ENCODE data around the gene NR3C2.

The NR3C2 gene

DNA sequence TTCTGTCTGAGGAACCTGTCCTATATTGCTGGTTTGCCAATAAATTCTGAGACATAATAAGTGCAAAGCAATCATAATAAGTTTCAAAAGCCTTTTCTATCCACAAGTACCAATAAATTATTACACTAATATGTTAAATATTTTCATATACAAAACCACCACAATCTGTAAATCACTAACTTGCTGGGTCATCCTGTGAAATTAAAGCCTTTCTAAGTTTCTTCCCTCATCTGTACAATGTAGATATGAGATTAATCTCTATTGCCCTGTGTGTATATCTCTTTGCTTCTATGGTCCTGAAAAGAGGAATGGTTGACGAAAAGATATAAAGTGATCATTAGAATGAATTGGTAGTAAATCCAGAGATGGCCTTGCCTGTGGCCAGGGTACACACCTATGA lies 231.6 kb downstream of the NR3C2 start:
- FAIRE-seq, result no peak

DNA sequence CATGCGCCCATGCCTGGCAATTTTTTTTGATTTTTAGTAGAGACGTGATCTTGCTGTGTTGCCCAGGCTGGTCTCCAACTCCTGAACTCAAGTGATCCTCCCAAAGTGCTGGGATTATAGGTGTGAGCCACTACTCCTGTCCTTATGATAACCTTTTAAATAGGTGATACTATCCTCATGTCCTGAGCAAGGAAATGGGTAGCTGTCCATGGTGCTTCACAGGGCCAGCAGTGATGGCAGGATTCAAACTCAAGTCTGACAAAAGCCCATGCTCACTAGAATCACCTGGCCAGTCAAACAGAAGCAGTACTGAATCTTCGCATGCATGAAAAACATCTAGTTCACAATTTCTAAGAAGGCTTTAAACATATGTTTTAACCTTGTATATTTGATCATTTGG lies 235.1 kb downstream of the NR3C2 start:
- FAIRE-seq, result no peak

DNA sequence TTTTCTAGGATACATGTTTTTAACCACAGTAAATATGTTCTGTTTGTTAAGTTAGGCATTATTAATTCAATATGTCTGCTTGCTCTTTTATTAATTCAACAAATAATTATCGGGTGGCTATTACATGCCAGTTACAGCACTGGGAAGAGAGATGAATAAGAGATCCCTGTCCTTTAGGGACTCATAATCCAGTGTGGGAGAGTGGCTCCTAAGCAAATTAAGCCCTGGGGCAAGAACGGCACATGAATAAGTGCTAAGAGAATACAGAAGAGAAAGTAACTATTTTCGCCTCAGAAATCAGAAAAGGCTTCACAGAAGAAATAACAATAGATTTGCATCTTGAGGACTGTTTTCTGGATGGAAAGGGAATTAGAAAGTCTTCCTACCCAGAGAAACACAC lies 236.7 kb downstream of the NR3C2 start:
- no peak for FAIRE-seq

DNA sequence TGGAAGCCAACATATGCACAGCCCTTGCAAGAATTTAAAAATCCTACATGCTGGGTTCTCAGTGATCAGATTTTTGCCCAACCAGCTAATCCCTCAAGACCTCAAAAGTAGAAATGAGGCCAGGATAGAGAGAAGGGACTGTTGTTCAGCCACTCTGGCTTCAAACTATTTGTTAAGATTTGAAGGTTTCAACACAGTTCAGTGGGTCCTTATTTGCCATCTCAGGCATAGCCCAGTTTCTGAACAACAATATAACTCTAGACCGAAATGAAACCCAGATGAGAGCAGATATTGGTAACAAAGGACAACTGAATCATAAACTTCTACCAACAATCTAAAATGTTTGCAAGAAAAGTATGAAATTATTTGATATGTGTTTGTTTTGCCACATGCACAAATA lies 237.3 kb downstream of the NR3C2 start:
- FAIRE-seq, result no peak

DNA sequence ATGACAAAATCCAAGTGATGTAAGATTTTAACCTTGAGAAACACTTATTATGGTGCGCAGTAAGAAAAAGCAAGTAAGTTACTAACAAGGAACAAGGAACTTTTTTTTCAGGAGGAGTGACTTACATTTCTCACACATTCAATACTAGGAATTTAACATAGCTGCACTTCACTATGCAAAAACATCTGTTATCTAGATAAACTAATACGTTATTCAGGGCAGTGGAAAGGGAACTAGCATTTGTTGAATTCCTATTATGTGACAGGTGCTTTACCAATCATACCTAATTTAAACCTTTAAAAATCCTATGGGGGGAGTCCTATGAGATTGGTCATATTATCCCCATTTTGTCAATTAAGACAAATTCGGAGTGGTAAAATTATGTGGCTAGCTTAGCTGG lies 238.0 kb downstream of the NR3C2 start:
- FAIRE-seq, result no peak

DNA sequence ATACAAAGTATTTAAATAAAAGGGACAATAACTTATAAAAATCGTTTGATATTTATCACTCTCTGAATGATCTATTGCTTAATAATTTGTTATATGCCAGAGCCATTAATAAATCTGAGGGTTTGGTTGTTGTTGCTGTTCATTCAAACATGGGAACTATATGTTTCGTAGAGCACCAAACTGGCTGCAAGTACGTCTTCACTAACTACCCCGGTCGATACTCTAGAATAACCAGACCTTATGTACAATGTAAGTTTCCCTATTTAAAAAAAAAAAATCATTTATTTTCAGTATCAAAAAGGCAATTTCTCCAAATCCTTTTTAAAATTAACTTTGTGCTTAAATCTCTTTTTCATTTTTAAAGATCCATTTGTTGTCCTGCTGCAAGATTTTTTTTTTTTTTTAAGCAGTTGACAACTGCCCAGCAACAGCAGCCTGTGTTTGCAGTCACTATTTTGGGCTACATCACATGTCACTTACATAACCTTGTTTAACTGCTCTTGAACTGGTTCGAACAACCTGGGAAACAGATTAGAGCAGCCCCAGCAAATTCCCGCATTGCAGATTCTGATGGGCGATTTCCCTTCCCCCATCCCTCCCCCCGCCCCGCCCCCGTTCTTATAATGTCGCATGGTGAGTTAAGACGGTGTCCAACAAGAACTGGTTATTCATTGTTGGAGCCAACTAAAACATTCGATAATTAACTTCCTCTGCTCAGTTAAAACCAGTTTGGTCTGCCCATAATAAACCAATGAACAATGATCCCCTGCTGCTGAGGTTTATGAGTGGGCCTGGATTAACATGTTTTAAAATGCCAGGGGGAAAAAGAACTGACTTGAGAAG lies 238.9 kb downstream of the NR3C2 start:
- peak; percentile 100 for FAIRE-seq

DNA sequence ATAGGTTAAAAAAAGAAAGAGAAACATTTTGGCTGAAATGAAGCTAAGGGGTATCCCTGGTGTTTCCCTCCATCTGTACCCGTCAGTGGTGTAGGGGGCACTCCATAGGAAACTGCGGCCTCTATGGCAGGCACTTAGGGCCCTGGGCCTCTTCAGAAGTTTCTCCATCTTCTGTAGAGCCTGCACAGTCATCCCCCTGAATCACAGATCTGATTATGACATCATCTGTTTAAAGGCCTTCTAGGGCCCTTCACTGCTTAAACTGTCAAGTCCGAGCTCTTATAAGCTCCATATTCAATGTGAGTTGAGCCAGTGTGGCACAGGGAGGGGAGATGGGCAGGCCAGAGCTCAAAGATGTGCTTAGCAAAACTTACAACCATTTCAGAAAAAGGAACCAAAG lies 241.3 kb downstream of the NR3C2 start:
- FAIRE-seq, result no peak

DNA sequence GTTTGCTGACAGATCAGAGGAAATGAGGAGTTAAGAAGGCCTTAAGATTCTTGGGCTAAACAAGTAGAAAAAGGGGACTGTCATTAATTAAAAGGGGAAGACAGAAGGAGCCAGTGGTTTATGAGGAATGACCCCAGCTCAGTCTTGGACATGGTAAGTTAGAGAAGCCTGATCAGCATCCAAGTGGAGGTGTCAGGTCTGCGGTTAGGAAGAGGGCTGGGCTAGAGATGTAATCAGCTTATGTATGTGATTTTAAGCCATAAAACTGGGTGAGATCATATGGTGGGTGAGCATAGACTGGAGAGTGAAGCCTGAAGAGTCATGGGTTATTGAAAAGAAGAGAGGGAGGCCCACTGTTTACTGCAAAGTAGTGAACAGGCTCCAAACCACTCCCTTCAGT lies 246.1 kb downstream of the NR3C2 start:
- no peak for FAIRE-seq

DNA sequence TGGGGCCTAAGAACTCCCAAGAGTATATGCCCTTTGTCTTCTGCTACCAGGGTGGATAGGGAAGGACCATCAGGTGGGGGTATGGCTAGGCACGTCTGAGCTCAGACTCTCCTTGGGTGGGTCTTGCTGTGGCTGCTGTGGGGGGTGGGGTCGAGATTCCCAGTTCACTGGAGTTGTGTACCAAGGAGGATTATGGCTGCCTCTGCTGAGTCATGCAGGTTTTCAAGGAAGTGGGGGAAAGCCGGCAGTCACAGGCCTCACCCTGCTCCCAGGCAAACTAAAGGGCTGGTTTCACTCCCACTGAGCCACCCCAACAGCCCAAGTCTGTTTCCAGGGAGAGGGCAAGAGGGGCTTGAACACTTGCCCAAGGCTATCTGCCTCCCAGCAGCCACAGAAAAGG lies 249.7 kb downstream of the NR3C2 start:
- FAIRE-seq, result no peak

DNA sequence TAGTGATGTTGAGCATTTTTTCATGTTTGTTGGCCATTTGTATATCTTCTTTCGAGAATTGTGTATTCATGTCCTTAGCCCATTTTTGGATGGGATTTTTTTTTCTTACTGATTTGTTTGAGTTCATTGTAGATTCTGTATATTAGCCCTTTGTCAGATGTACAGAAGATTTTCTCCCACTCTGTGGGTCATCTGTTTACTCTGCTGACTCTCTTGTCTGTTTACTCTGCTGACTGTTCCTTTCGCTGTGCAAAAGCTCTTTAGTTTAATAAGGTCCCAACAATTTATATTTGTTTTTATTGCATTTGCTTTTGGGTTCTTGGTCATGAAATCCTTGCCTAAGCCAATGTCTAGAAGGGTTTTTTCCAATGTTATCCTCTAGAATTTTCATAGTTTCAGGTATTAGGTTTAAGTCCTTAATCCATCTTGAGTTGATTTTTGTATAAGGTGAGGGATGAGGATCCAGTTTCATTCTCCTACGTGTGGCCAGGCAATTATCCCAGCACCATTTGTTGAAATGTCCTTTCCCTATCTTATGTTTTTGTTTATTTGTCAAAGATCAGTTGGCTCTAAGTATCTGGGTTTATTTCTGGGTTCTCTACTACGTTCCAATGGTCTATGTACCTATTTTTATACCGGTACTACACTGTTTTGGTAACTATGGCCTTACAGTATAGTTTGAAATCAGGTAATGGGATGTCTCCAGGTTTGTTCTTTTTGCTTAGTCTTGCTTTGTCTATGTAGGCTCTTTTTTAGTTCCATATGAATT lies 254.6 kb downstream of the NR3C2 start:
- peak; percentile 55 for FAIRE-seq

DNA sequence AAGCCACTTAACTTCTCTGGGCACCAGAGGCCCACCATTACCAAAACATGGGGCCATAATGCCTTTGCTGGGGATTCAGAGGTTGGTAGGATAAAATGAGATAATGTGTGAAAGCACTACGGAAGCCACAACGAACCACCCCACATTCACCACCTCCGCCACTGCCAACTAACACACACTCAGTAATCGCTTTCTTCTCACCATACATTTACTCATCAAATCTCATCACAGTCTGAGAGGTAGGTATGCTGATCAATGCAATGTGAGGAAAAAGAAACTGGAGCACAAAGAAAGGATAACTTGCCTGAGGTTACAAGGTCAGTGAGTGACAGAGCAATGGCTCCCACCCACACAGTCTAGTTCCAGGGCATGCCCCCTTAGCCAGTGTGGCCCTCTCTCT lies 257.3 kb downstream of the NR3C2 start:
- FAIRE-seq, result no peak

DNA sequence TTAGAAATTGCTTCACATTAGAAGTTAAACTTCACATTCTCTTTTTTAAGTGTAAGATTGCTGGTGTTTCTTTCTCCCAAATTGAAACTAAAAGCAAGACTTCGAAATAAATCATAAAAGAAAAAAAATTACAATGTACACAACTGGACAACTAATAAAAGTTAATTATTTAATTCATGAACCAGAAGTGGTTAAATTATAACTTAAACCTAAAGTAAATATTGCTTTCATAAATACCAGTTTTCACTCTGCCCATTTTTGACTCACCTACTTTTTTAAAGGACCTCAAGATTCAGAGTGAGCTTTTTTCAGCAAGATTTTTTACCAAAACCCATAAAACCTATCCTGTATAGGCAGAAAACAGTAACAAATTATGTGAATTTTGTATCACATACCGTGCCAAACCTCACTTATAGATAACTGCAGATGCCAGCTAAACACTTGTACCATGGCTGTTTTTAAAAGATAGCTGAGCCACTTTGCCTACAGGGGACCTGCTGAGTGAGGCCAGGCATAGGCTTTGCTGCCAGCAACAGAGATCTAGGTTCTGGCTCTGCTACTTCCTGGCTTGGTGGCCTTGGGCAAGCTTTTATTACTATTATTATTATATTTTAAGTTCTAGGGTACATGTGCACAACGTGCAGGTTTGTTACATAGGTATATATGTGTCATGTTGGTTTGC lies 259.8 kb downstream of the NR3C2 start:
- no peak for FAIRE-seq

DNA sequence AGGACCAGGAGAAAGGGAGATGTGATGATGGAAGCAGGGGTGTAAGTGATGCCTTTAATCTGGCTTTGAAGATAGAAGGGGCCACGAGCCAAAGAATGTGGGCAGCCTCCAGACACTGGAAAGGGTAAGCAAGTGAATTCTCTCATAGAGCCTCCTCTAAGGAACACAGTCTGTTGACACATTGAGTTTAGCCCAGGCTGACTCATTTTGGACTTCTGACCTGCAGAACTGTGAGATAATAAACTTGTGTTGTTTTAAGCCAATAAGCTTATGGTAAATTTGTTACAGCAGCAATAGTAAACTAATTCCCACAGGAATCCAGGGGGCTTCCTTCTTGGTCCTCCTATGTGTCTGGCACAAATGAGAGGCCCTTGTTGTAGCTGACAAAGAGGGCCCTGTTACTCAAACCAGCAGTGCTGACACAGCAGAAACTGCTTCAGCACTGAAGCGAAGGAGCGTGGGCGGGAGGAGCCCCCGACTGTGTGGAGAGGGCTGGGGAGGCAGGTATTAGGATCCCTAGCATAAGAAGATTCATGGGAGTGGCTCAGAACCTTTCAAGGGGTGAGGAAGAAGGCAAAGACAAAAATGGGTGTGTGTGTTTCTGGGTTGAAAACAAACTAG lies 268.7 kb downstream of the NR3C2 start:
- no peak for FAIRE-seq

DNA sequence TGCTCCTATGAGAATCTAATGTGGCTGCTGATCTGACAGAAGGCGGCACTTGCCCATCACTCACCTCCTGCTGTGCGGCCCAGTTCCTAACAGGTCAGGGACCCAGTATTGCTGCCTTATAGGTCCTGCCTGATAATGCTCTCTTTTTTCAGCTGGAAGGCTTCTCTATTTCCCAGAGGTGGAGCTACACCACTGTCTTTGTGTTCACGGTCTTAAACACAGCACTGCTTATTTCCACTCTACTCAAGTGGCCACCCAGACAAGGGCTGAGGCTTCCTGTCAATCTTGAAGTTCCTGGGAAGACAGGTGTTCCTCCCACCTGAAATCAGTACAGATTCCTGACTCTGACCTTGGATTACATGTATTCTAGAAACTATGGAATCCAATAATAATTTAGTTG lies 270.6 kb downstream of the NR3C2 start:
- FAIRE-seq, result no peak

DNA sequence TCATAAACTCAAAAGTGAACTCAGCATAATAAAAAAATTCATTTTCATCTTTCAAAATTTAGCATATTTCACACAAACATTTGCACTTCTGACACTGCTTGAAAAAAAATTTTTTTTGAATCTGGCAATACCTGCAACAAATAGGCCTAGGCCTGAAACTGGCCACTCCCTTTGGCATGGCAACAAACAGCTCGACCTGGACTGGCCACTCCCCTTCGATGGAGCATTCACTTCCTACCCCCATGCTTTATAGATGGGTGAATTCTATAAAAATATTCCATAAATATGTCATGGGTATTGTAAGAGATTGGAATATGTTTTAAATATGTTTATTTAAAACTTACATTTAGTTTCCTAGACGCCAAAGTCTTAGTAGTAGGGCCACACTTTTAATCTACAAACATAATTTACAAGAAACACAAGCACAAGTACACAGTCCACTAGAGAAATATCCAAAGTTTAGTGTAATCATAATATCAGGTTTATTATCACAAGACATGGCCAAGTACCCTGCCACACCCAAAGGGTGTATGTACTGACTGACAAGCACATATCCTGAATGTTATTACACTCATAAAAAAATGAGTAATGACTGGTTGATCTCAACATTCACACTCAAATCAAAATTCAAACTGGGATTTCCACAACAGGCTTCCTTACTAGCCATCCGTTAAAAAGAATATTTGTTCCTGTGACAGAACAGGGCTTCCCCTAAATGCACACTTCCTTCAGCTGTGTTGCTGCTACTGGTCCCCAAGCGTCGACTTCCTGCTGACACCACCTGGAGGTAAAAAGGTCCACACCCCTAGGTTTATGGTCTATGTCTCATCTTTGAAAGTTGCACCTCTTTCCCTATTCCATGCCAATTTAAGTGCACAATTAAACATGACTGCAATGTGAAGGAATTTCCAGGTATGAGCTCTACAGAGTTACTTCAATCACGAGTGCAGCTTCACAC lies 271.5 kb downstream of the NR3C2 start:
- no peak for FAIRE-seq

DNA sequence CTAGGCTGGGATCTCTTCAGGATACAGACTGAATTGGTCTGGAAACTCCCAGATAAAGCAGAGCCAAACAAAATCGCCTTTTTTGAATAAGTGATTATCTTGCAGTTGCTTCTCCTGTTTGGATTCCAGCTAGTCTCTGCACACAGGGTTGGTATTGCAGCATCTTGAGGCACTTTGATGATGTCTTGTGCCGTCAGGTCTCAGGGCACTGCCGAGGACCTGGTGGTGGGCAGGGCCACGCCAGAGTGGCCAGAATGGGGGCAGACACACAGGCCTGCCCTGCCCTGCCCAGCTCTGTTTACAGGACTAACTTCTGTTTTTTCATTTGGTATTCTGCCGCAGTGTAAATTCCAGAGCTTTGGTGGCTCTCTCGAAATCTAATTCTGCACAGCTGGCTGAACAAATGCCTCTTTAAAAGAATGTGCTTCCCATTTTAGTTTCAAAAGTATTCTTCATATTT lies 276.1 kb downstream of the NR3C2 start:
- no peak for FAIRE-seq

DNA sequence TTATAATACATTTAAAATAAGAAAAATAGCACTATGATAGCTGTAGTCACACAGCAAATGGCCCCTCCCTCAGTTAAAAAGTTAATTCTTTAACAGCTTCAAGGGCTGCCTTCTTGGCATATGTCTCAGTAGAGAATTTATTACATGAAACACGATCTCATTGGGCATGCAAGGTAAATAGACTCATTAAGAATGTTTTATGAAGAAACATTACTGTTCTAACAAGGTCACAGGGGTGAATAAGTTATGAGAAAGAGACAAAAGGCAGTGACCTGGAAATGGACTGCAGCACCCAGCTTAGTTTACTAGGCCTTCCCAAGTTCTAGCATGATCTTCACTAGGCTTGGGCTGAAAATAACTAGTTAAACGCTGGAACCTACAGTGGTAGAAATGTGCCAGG lies 277.7 kb downstream of the NR3C2 start:
- peak; percentile 9 for FAIRE-seq

DNA sequence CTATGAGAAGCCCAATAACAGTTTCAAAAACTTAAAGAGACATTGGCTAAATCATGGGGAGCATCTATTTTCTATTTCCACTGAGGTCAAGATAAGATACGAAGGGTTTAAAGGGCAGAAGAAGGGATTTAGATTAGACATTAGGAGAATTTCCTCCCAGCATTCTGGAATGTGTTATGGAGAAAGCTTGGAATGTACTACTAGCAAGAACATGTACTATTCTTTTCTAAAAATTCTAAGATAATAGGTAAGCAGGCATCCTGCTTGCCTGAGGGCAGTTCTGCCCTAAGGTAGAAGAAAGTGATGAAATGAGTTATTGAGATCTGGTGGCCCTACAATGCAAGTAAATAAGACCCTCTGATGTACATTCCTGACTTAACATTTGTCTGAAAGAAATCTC lies 279.2 kb downstream of the NR3C2 start:
- no peak for FAIRE-seq

DNA sequence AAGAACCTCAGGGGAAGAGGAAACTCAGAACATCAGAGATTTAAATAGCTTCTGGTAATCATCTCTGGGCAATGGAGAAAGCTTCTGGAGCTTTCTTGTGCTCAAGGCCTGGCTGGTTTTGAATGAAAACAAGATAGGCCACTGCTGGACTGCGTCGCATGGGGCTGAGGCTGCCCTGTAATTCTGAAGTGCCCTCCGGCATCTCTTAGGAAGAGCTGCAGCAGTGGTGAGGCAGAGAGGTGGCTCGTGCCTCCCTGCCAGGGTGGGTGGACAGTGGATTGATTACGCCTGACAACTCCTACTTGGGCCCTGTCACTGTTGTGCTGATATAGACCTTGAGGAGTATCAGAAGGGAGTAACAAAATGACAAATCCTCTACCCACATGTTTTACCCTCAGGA lies 279.7 kb downstream of the NR3C2 start:
- FAIRE-seq, result no peak

DNA sequence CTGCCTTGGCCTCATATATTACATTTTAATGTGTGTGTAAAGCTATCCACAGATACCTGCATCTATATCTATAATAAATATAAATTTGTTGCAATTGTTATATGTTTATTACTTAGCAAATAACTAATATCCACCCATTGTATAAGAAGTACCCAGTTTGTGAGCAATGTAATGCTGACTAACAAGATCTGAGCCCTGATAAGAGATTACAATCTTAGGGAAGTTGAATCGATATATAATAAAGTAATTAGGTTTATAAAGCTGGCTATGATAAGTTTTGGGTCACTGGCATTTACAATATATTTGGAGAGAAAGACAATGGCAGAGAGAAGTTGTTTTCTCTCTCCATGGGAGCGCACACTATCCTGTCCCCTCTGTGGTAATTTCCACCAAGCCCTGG lies 280.6 kb downstream of the NR3C2 start:
- no peak for FAIRE-seq

DNA sequence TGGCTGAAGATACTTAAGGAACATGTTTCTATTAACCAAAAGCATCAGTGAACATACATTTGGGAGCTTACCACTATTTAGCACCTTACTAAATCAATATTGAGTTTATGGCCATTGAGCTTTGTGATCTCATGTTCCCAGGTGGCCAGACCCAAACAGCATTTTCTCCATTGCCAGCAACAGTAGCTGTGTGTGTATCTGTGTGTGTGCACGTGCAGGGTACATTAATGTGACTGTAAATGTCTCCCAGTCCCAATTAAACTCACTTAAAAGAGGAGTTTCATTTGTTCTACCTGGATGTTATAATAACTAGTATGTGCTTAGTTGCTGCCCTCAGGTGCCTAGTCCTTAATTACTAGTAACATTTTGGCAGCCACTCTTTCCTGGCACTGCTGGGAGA lies 282.4 kb downstream of the NR3C2 start:
- peak; percentile 5 for FAIRE-seq

DNA sequence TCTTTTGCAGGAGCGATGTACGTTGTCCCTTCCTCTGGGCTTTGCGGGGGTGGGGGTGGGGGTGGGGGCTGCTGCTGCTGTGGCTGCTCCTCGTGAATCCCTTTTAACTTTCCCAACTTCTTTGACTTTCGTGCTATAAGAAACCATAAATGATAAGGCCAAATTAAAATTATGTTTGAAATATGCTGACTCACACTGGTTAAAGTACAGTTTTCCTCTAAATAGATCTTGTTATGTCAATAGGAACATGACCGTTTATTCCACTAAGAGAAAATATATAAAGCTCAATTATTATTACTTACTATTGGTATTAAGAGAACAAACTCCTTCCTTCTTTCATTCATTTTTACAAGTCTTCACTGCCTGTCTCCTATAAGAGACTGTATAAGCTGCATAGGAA lies 287.4 kb downstream of the NR3C2 start:
- FAIRE-seq, result no peak
